ENCODE measurements around the gene ABCA1.

GRCh38 chr9:104849023-104849422 is 78.9 kb downstream of the ABCA1 start:
- TF ChIP-seq CTCF (IDR thresholded peaks at IDR 0.05), result no peak
- TF ChIP-seq POLR2A (IDR thresholded peaks at IDR 0.05), result no peak

Measured in right lobe of liver (tissue), 4 donors.